GM19324 (cell line): ENCODE results near the gene DCTN1.

ENCODE experiments used
- ATAC-seq: cut with Tn5 transposase; IDR thresholded peaks from one replicate; pipeline ENCODE4 v1.9.1; 2021; ENCODE audit warnings: mild to moderate bottlenecking, moderate library complexity; ENCODE audit not compliant: unreplicated experiment, low FRiP score

DCTN1 gene

GRCh38 chr2:74332550-74333174, 47.4 kb downstream of the DCTN1 start:
- no peak for ATAC-seq

DNA sequence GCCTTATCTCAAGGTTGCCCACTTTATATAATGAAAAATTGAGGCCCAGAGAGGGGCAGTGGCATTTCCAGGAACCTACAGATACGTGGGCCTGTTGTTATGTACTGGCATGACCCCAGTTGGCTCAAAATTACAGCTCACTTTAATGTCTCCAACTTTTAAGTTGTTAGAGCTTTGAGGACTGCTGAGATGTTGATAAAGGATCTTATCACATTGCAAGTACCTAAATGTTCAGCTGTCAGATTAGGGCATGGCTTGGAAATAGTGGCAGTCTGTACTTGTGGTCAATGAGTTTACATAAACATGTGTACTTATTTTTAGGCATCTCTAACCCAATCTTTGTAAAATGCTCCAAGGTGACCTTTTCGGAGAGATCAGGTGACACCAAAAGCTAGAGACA, 51.5 kb downstream of the DCTN1 start:
- no peak for ATAC-seq

DNA sequence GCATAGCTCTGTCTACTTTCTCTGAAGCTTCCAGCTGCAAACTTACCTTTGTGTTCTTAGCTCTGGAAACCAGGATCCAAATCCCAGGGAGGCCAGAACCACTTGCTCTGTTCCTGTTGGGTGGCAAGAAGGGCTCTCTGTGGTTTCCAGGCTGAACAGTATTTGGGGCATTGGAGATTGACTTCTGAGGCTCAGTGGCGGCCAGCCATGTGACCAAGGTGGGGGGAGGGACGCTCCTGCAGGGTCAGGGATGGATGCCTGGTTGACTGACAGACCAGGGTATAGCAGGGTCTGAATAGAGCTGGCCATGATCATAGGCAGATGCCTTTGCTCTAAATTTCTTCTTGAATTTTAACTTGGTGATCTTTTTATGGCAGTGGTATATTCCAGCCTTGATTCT, 52.0 kb downstream of the DCTN1 start:
- ATAC-seq: no peak

DNA sequence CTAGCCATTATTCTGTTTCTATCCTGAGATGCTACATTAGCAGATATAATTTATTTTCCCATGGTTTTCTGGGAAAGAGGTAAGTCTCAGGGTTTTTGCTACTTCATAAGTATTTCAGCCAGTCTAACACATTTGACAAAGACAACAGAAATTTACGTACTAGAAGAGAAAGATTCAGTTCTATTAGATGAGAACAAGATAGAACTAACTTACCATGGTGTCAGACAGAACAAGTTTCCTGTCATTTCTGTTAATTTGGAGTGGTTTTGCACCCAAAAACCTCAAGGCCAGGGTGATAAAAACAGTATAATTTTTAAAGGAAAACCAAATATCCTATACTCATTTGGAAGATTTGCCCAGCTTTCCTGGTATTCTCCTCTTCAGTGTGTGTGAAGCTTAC, 52.5 kb downstream of the DCTN1 start:
- ATAC-seq: no peak

- no peak for ATAC-seq
Measured at GRCh38 chr2:74327199-74327598, 52.9 kb downstream of the DCTN1 start.

DNA sequence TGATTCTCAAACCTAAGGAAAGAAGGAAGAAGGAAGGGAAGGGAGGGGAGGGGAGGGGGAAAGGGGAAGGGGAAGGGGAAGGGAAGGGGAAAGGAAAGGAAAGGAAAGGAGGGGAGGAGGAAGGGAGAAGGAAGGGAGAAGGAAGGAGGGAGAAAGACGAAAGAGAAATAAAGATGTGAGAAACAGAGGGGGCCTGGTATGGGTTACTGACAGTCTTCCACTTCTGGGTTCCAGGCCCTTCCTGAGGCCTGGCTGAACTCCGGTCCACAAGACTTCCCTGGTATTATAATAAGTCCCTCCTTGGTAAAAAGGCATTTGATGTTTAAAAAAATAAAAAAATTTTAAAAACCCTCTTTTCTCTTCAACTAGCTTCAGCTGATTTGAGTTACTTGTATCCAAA, 54.3 kb downstream of the DCTN1 start:
- ATAC-seq: no peak

DNA sequence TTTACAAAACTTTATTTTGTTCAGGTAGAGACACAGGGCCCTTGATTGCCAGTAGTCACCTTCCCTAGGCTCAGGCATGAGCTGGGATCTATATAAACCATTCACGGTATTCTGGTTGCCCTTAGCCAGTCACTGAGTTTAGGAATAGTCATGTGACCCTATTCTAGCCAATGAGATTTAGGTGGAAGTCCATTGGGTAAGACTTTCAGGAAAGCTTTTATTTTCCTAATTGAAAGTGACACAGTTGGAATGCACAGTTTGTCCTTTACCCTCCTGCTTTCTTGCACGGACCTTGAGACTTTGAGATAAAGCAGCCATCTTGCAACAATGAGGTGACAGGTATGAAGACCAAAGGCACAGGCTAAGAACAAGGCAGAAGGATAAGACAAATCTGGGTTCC, 58.4 kb downstream of the DCTN1 start:
- ATAC-seq: no peak

DNA sequence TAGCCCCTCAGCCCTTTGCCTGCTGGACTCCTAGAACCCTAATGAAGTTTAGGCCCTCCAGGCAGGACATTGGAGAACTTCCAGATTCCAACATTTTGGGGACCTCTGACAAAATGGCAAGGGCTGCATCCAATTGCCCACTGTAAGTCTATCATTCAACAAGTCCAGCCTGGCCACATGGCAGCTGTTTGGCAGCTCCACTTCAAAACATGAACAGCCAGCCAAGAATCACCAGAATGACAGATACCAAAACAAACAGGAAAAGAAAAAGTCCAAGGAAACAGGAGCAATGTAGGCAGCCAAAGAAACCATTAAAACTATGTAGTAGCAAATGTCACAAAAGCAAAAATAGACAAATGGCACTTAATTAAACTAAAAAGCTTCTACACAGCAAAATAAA, 62.4 kb downstream of the DCTN1 start:
- no peak for ATAC-seq

DNA sequence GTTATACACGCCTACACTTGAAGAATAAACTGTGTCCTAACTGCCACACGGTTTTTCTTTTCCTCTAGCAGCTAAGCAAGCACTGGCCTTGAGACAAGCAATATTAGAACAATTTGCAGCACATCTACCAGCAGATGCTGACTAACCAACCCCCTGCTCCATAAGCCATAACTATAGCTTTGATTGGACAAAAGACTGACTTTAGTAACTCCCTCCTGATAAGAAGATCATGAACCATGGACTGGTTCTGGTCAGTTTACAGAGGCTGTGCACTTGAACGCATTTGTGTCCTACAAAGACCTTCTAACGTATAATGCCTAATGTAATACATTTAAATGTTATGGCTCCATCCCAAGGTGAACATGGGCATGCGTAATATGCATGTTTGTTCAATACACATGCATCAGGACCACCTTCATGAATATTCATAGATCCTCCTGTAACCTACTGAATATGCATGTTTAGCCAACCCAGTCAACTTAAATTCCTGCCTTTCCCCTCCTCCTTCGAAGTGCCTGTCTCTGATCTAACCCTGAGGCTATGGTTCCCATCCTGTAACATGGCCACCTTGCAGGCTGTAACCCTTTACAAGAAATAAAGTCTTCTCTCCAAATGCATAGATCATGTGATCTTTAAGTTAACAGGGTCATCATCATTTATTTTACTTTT, 63.4 kb downstream of the DCTN1 start:
- no peak for ATAC-seq

- no peak for ATAC-seq
Measured at GRCh38 chr2:74314107-74314506, 66.0 kb downstream of the DCTN1 start.

- no peak for ATAC-seq
Measured at GRCh38 chr2:74313497-74313896, 66.6 kb downstream of the DCTN1 start.

DNA sequence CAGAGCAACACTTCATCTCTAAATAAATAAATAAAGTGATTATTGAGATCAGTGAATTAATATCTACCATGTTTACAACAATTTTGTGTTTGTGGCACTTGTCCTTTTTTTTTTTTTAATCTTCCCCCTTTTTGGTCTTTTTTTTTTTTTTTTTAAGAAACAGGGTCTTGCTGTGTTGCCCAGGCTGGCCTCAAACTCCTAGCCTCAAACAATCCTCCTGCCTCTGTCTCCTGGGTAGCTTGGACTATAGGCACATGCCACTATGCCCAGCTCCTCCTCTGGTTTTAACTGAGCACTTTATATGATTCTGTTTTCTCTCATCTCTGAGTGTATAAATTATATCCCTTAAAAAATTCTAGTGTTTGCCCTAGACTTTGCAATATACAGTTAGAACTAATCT, 67.2 kb downstream of the DCTN1 start:
- no peak for ATAC-seq
